PC-3 (cell line): ENCODE results near the gene DEFB132. TPM values are rescaled to one million over a fixed set of nuclear protein-coding genes. Genes with fewer than 3 reads are reported as not detected.
"Not testable (repeated sequence)": the region's sequence is repeated elsewhere in the genome, so short reads cannot be mapped to it uniquely, and the experiment has no call there.

Source experiments
- ATAC-seq: fragments of 200-7000 bp; cut with Tn5 transposase; 2 replicates; pipeline ENCODE4 v1.9.1; 2020; ENCODE audit warnings: mild to moderate bottlenecking, moderate library complexity
- BruUV-seq: library from RNA; stranded (reverse); fragments of 400-500 nt; replicated peaks from 2 replicates; lab custom pipeline; 2021; lab: Mats Ljungman, UMichigan
- CTCF ChIA-PET: fragments of 300-600 bp; sonication (Branson Sonifier 250); formaldehyde crosslinking; loops from one replicate; lab custom pipeline; 2022; ENCODE audit warnings: antibody characterized with exemption; lab: Charles Lee
- POLR2A ChIA-PET: fragments of 300-600 bp; sonication (Branson Sonifier 250); formaldehyde crosslinking; loops from one replicate; lab custom pipeline; 2022; ENCODE audit warnings: antibody characterized with exemption; ENCODE audit not compliant: unreplicated experiment; lab: Charles Lee
- DNase-seq: peaks from one replicate; pipeline ENCODE4 v3.0.0-alpha.2; 2015
- H2AFZ ChIP-seq: fragments of 300-600 bp; sonication (generic); 2 replicates; pipeline ENCODE4 v1.6.0; 2016; ENCODE audit warnings: antibody characterized with exemption, low read length
- H3F3A ChIP-seq: fragments of 300-600 bp; sonication (generic); one replicate; pipeline ENCODE4 v1.6.0; 2017; ENCODE audit warnings: antibody characterized with exemption, low read length, control low read depth, mild to moderate bottlenecking; ENCODE audit not compliant: unreplicated experiment
- H3K27ac ChIP-seq: fragments of 300-600 bp; sonication (generic); 2 replicates; pipeline ENCODE4 v1.5.1; 2016; ENCODE audit warnings: mild to moderate bottlenecking, low read length
- H3K27me3 ChIP-seq: fragments of 300-600 bp; sonication (generic); 2 replicates; pipeline ENCODE4 v1.6.1; 2016; ENCODE audit warnings: low read length, mixed read lengths
- H3K36me3 ChIP-seq: fragments of 300-600 bp; sonication (generic); 2 replicates; pipeline ENCODE4 v1.6.1; 2016; ENCODE audit warnings: low read depth, mixed run types, low read length, mixed read lengths
- H3K4me1 ChIP-seq: fragments of 300-600 bp; sonication (generic); 2 replicates; pipeline ENCODE4 v1.5.1; 2016; ENCODE audit warnings: low read length; ENCODE audit not compliant: insufficient read depth
- H3K4me2 ChIP-seq: fragments of 300-600 bp; sonication (generic); 2 replicates; pipeline ENCODE4 v1.6.0; 2016; ENCODE audit warnings: low read length
- H3K4me3 ChIP-seq: fragments of 300-600 bp; sonication (generic); 2 replicates; pipeline ENCODE4 v1.5.1; 2016; ENCODE audit warnings: mild to moderate bottlenecking, low read length, mixed read lengths
- H3K79me2 ChIP-seq: fragments of 300-600 bp; sonication (generic); 2 replicates; pipeline ENCODE4 v1.6.1; 2017; ENCODE audit warnings: low read length, mixed read lengths
- H3K9ac ChIP-seq: fragments of 300-600 bp; sonication (generic); 2 replicates; pipeline ENCODE4 v1.6.0; 2016; ENCODE audit warnings: mild to moderate bottlenecking, low read length
- H3K9me2 ChIP-seq: fragments of 300-600 bp; sonication (generic); replicated peaks from 2 replicates; pipeline ENCODE4 v1.6.1; 2016; ENCODE audit warnings: mixed run types, low read length, mixed read lengths
- H3K9me3 ChIP-seq: fragments of 300-600 bp; sonication (generic); 2 replicates; pipeline ENCODE4 v1.6.1; 2016; ENCODE audit warnings: low read length, mixed read lengths
- H4K20me1 ChIP-seq: fragments of 300-600 bp; sonication (generic); 2 replicates; pipeline ENCODE4 v1.6.1; 2016; ENCODE audit warnings: low read length, mixed read lengths
- CTCF ChIP-seq: fragments of 300-600 bp; sonication (generic); conservative IDR thresholded peaks from 2 replicates; pipeline ENCODE4 v1.5.1; 2017; ENCODE audit warnings: antibody characterized with exemption, low read depth, mild to moderate bottlenecking, low read length
- EZH2 ChIP-seq: fragments of 300-600 bp; sonication (generic); IDR thresholded peaks from one replicate; pipeline ENCODE4 v1.6.1; 2017; ENCODE audit warnings: antibody characterized with exemption, mild to moderate bottlenecking, low read length; ENCODE audit not compliant: unreplicated experiment
- EZH2phosphoT487 ChIP-seq: fragments of 300-600 bp; sonication (generic); IDR thresholded peaks from 2 replicates; pipeline ENCODE4 v1.6.1; 2018; ENCODE audit warnings: mild to moderate bottlenecking, antibody characterized with exemption, low read length, borderline replicate concordance
- intact Hi-C: fragments of 100-400 bp; cut with micrococcal nuclease; formaldehyde crosslinking; loops from 2 replicates; pipeline ENCODE4 v1.9.0; 2023
- total RNA-seq: library from RNA; depleted of rRNA; stranded (reverse); fragments of >200 nt; gene quantifications from 2 replicates; pipeline ENCODE4 v1.2.3, GENCODE V29; 2014

Gene DEFB132
- total RNA-seq, 1 experiment from 2014 or later = not detected

GRCh38 chr20:217266-217665 is 40.3 kb upstream of the DEFB132 start:
- CTCF ChIA-PET = no interaction called here
- Histone ChIP-seq H3K9me2 (no peaks in the 10 kb centered on the region), H3K36me3 (no peaks in the 10 kb centered on the region), H3F3A (no peaks in the 10 kb centered on the region), H3K9ac (no peak overlapping the region), H3K79me2 (no peaks in the 10 kb centered on the region), H2AFZ (no peak overlapping the region), H3K9me3 (no peaks in the 10 kb centered on the region), H3K4me2 (no peak overlapping the region), H3K27me3 (peaks cover 36% of the 10 kb centered on the region), H3K4me3 (no peak overlapping the region), H4K20me1 (no peaks in the 10 kb centered on the region), H3K4me1 (no peaks in the 10 kb centered on the region), H3K27ac (no peak overlapping the region)
- intact Hi-C loops = no loop called here
- no TSS peak for BruUV-seq
- POLR2A ChIA-PET = no interaction called here
- TF ChIP-seq EZH2 = no peak
- TF ChIP-seq CTCF = no peak
- no peak for TF ChIP-seq EZH2phosphoT487
- DNase-seq = no peak
- no peak for ATAC-seq

- H3K4me1 ChIP-seq = no peaks in the 10 kb centered on the region
- no peak overlapping the region for H3K4me2 ChIP-seq
- no peaks in the 10 kb centered on the region for H4K20me1 ChIP-seq
- intact Hi-C loops = no loop called here
- no peaks in the 10 kb centered on the region for H3K9me2 ChIP-seq
- H3K4me3 ChIP-seq = no peak overlapping the region
- no peaks in the 10 kb centered on the region for H3K79me2 ChIP-seq
- H3K9ac ChIP-seq = no peak overlapping the region
- H2AFZ ChIP-seq = no peak overlapping the region
- H3K27ac ChIP-seq = no peak overlapping the region
- ChIA-PET CTCF (no interaction called here), POLR2A (no interaction called here)
- TF ChIP-seq EZH2phosphoT487 (no peak), CTCF (peak; percentile 79)
- ATAC-seq (peak; percentile 73), DNase-seq (peak; percentile 63)
- no TSS peak for BruUV-seq
- no peaks in the 10 kb centered on the region for H3F3A ChIP-seq
- H3K36me3 ChIP-seq = no peaks in the 10 kb centered on the region
- H3K9me3 ChIP-seq = no peaks in the 10 kb centered on the region
- H3K27me3 ChIP-seq = peaks cover 28% of the 10 kb centered on the region
Observed at GRCh38 chr20:219290-220115, 38.0 kb upstream of the DEFB132 start.

DNA sequence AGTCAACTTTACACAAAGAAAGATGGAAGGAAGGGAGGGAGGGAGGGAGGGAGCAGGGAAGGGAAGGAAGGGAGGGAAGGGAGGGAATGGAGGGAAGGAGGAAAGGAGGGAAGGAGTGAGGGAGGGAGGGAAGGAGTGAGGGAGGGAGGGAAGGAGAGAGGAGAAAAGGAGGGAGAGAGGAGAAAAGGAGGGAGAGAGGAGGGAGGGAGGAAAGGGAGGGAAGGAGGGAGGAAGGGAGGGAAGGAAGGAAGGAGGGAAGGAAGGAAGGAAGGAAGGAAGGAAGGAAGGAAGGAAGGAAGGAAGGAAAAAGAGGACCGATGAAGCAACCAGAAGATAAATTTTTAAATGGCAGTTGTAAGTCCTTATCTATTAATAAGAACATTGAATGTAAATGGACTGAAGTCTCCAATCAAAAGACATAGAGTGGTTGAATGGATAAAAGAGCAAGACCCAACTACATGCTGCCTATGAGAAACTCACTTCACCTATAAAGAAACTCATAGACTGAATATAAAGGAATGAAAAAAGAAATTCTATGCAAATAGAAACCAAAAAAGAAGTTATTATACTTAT is 36.2 kb upstream of the DEFB132 start:
- Histone ChIP-seq H3K27ac (no peak overlapping the region), H4K20me1 (no peaks in the 10 kb centered on the region), H3K79me2 (no peaks in the 10 kb centered on the region), H3K4me3 (no peak overlapping the region), H3K4me1 (no peaks in the 10 kb centered on the region), H3K4me2 (no peak overlapping the region), H3K9me2 (no peaks in the 10 kb centered on the region), H3K27me3 (peaks cover 34% of the 10 kb centered on the region), H3F3A (no peaks in the 10 kb centered on the region), H2AFZ (no peak overlapping the region), H3K9me3 (no peaks in the 10 kb centered on the region), H3K36me3 (no peaks in the 10 kb centered on the region), H3K9ac (no peak overlapping the region)
- TF ChIP-seq EZH2 = no peak
- no peak for TF ChIP-seq CTCF
- TF ChIP-seq EZH2phosphoT487 = no peak
- intact Hi-C loops = no loop called here
- no peak for ATAC-seq
- DNase-seq = no peak
- ChIA-PET CTCF (no interaction called here), POLR2A (no interaction called here)
- BruUV-seq = no TSS peak

DNA sequence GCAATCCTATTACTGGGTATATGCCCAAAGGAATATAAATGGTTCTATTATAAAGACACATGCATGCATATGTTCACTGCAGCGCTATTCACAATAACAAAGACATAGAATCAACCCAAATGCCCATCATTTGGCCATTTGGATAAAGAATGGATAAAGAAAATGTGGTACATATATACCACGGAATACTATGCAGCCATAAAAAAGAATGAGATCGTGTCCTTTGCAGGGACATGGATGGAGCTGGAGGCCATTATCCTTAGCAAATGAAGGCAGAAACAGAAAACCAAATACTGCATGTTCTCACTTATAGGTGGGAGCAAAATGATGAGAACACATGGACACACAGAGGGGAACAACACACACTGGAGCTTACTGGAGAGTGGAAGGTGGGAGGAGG is 31.6 kb upstream of the DEFB132 start:
- H4K20me1 ChIP-seq, H3K9me3 ChIP-seq, intact Hi-C loops, H3K36me3 ChIP-seq, H3K79me2 ChIP-seq, H3K27ac ChIP-seq, H3F3A ChIP-seq, H3K9me2 ChIP-seq, CTCF ChIA-PET, ATAC-seq, H2AFZ ChIP-seq, BruUV-seq, H3K4me3 ChIP-seq, POLR2A ChIA-PET, H3K9ac ChIP-seq, DNase-seq, H3K4me2 ChIP-seq, H3K4me1 ChIP-seq: not testable (repeated sequence)
- peaks cover 44% of the 10 kb centered on the region for H3K27me3 ChIP-seq
